ACC112 (cell line): ENCODE data around the gene P2RX2.

Experiments used
- H2AFZ ChIP-seq: fragments of 200-600 bp; sonication (generic); one replicate; pipeline ENCODE4 v1.6.0; 2017; ENCODE audit warnings: antibody characterized with exemption, low read length; ENCODE audit not compliant: unreplicated experiment
- H3K27ac ChIP-seq: fragments of 200-600 bp; sonication (generic); 2 replicates; pipeline ENCODE4 v1.5.1; 2014; ENCODE audit warnings: low read depth, mild to moderate bottlenecking, antibody characterized with exemption, low read length, moderate library complexity
- H3K27me3 ChIP-seq: fragments of 200-600 bp; sonication (generic); 2 replicates; pipeline ENCODE4 v1.6.1; 2014; ENCODE audit warnings: mild to moderate bottlenecking, antibody characterized with exemption, low read length, moderate library complexity, mixed read lengths; ENCODE audit not compliant: insufficient read depth
- H3K36me3 ChIP-seq: fragments of 200-600 bp; sonication (generic); 2 replicates; pipeline ENCODE4 v1.6.1; 2016; ENCODE audit warnings: mild to moderate bottlenecking, antibody characterized with exemption, low read length, moderate library complexity, mixed read lengths; ENCODE audit not compliant: insufficient read depth
- H3K4me1 ChIP-seq: fragments of 200-600 bp; sonication (generic); one replicate; pipeline ENCODE4 v1.6.1; 2016; ENCODE audit warnings: low read length, mixed read lengths; ENCODE audit not compliant: insufficient read depth, unreplicated experiment, control insufficient read depth
- H3K4me3 ChIP-seq: fragments of 200-600 bp; sonication (generic); 2 replicates; pipeline ENCODE4 v1.5.1; 2014; ENCODE audit warnings: mild to moderate bottlenecking, low read depth, low read length
- H3K79me2 ChIP-seq: fragments of 200-600 bp; sonication (generic); one replicate; pipeline ENCODE4 v1.6.0; 2016; ENCODE audit warnings: low read length; ENCODE audit not compliant: control insufficient read depth, unreplicated experiment, insufficient read depth

Gene P2RX2

GRCh38 chr12:132641811-132642650 is 23.5 kb downstream of the P2RX2 start:
- Histone ChIP-seq H3K36me3 (peaks cover 6% of the 10 kb centered on the region; the same call in 1 of the 2 replicates), H3K27ac (no peak overlapping the region), H2AFZ (no peak overlapping the region), H3K79me2 (no peaks in the 10 kb centered on the region), H3K27me3 (no peaks in the 10 kb centered on the region), H3K4me1 (no peaks in the 10 kb centered on the region), H3K4me3 (no peak overlapping the region)

DNA sequence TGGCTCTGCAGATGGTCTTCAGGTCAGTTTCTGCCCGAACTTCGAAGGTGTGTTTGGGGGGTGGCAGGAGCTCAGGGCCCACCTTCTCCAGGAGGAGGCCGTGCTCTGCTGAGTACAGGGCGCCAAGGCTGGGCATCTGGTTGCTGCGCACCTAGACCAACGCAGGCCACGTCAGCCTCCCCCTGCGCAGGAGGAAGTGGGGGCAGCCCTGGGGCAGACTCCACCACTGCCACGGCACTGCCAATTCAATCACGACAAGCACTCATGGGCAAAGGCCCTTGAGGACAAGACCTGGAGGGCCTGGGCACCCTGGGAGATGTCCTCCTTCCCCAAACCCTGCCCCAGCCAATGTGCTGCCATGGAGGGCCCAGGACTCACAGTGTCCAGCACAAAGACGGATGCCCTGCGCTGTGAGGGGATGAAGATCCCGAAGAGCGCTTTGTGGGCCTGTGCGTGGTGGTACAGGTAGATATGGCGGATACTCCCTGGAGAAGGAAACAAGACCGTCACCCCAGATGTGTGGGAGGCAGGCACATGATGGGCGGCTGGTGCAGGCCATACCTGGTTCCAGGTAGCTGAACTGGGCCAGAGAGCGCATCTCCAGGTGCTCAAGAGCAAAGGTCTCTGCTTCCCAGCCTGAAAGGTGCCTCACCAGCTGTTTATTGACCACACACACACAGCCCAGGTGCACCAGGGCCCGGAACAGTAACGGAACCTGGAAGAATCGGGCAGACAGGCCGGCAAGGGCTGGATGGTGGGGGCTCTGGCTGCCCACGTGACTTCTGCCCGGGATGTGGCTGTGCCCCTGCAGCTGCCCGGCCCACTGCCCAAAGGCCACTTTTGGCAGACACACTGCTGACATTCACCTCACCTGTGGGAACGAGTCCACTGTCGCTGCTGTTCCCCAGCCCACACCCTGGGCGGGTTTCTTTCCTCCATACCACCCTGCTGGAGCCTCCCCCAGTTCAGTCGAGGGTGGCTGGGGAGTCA is 24.6 kb downstream of the P2RX2 start:
- H2AFZ ChIP-seq = no peak overlapping the region
- H3K79me2 ChIP-seq = no peaks in the 10 kb centered on the region
- H3K4me1 ChIP-seq = no peaks in the 10 kb centered on the region
- no peak overlapping the region for H3K27ac ChIP-seq
- peaks cover 14% of the 10 kb centered on the region; the same call in 1 of the 2 replicates for H3K36me3 ChIP-seq
- H3K27me3 ChIP-seq = no peaks in the 10 kb centered on the region
- no peak overlapping the region for H3K4me3 ChIP-seq

GRCh38 chr12:132646850-132647249 is 28.3 kb downstream of the P2RX2 start:
- H3K27ac ChIP-seq = no peak overlapping the region
- no peaks in the 10 kb centered on the region for H3K27me3 ChIP-seq
- peaks cover 20% of the 10 kb centered on the region; the same call in 1 of the 2 replicates for H3K36me3 ChIP-seq
- H3K4me3 ChIP-seq = no peak overlapping the region
- H3K4me1 ChIP-seq = no peaks in the 10 kb centered on the region
- H2AFZ ChIP-seq = no peak overlapping the region
- no peaks in the 10 kb centered on the region for H3K79me2 ChIP-seq

- Histone ChIP-seq H3K4me3 (no peak overlapping the region), H3K36me3 (peaks cover 26% of the 10 kb centered on the region; the same call in 1 of the 2 replicates), H3K4me1 (no peaks in the 10 kb centered on the region), H2AFZ (no peak overlapping the region), H3K79me2 (no peaks in the 10 kb centered on the region), H3K27ac (no peak overlapping the region), H3K27me3 (no peaks in the 10 kb centered on the region)
Observed at GRCh38 chr12:132647858-132648257, 29.3 kb downstream of the P2RX2 start.

DNA sequence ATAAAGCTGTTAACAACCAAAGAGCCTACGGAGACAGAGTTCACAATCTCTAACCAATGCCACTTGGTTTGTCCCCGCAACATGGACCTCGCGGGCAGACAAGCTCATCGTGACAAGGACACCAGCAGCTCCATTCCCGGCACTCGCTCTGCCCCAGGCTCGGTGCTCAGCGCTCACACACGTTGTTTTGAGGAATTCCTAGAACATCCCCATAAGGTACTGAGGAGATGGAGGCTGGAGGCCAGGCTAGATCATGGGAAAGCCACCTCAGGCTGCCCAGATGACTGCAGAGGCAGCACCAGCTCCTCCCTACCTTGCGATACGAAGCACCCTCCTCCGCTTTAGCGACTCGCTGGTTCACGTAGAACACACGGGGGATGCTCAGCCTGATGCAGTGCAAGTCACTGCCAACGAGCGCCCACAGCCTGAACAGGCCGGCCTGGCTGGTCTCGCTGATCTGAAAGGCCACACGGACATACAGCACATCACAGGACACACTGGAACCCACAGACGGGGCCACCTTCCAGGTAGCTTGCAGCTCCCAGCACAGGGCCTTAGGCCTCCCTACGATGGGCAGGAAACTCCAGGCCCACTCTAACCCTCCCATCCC is 30.1 kb downstream of the P2RX2 start:
- Histone ChIP-seq H3K36me3 (peaks cover 32% of the 10 kb centered on the region; the same call in 1 of the 2 replicates), H3K4me3 (no peak overlapping the region), H3K27me3 (no peaks in the 10 kb centered on the region), H3K27ac (no peak overlapping the region), H3K4me1 (no peaks in the 10 kb centered on the region), H3K79me2 (no peaks in the 10 kb centered on the region), H2AFZ (no peak overlapping the region)

- H3K4me3 ChIP-seq = no peak overlapping the region
- H3K27me3 ChIP-seq = no peaks in the 10 kb centered on the region
- peaks cover 36% of the 10 kb centered on the region; the same call in 1 of the 2 replicates for H3K36me3 ChIP-seq
- no peak overlapping the region for H3K27ac ChIP-seq
- no peaks in the 10 kb centered on the region for H3K4me1 ChIP-seq
- no peaks in the 10 kb centered on the region for H3K79me2 ChIP-seq
- H2AFZ ChIP-seq = no peak overlapping the region
Observed at GRCh38 chr12:132649226-132649945, 30.8 kb downstream of the P2RX2 start.

DNA sequence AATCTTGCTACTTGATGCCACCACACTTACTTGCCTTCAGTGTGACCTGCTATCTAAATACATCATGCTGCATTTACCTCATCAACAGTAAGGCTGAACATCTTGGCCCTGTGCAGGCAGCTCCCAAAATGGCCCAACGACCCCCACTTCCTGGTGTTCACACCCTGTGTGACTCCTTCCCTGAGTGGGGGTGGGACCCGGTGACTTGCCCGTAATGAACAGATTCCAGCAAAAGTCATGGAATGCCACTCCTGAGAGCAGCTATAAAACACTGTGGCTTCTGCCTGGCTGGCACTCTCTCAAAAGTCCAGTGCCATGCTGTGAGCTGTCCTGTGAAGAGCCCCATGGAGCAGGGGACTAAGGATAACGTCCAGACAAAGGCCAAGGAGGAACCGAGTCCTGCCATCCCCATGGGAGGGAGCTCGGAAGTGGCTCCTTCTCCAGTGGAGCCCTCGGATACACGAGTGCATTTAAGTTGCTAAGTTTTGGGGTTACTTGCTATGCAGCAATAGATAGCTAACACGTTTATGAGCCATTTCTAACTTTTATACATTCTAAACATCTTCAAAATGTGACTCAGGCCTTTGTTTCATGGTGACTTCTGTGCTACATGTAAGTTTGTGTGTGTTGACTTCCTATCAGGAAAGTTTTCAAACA is 33.0 kb downstream of the P2RX2 start:
- Histone ChIP-seq H3K36me3 (peaks cover 40% of the 10 kb centered on the region), H3K4me1 (no peaks in the 10 kb centered on the region), H3K79me2 (no peaks in the 10 kb centered on the region), H3K27me3 (no peaks in the 10 kb centered on the region), H3K27ac (no peak overlapping the region), H2AFZ (no peak overlapping the region), H3K4me3 (no peak overlapping the region)

GRCh38 chr12:132653567-132654290 is 35.2 kb downstream of the P2RX2 start:
- Histone ChIP-seq H3K27me3 (no peaks in the 10 kb centered on the region), H3K4me1 (no peaks in the 10 kb centered on the region), H3K36me3 (peaks cover 42% of the 10 kb centered on the region), H2AFZ (no peak overlapping the region), H3K4me3 (no peak overlapping the region), H3K27ac (no peak overlapping the region), H3K79me2 (no peaks in the 10 kb centered on the region)

- Histone ChIP-seq H3K36me3 (peaks cover 46% of the 10 kb centered on the region), H3K27ac (no peak overlapping the region), H3K79me2 (no peaks in the 10 kb centered on the region), H3K4me1 (no peaks in the 10 kb centered on the region), H2AFZ (no peak overlapping the region), H3K4me3 (no peak overlapping the region), H3K27me3 (no peaks in the 10 kb centered on the region)
Observed at GRCh38 chr12:132657004-132657727, 38.6 kb downstream of the P2RX2 start.
